Endodermal cell (in vitro differentiated cells): ENCODE data around the gene SLC9C1. TPM values are rescaled to one million over a fixed set of nuclear protein-coding genes. Genes with fewer than 3 reads are reported as not detected.
"Not testable (repeated sequence)": the region's sequence is repeated elsewhere in the genome, so short reads cannot be mapped to it uniquely, and the experiment has no call there.

Source experiments
- DNase-seq: peaks from one replicate; pipeline ENCODE4 v3.0.0-alpha.2; 2017
- H3K27ac ChIP-seq: 2 replicates; pipeline ENCODE4 v1.5.1; 2013; ENCODE audit warnings: mild to moderate bottlenecking, low read depth, low read length, moderate library complexity
- H3K27me3 ChIP-seq: 2 replicates; pipeline ENCODE4 v1.6.1; 2013; ENCODE audit warnings: mild to moderate bottlenecking, low read length, moderate library complexity; ENCODE audit not compliant: insufficient read depth, control insufficient read depth, poor library complexity, severe bottlenecking
- H3K36me3 ChIP-seq: 2 replicates; pipeline ENCODE4 v1.7.0; 2013; ENCODE audit warnings: mild to moderate bottlenecking, low read length, moderate library complexity; ENCODE audit not compliant: control insufficient read depth, insufficient read depth
- H3K4me1 ChIP-seq: one replicate; pipeline ENCODE4 v1.7.0; 2013; ENCODE audit warnings: low read length; ENCODE audit not compliant: control insufficient read depth, insufficient read depth
- H3K4me3 ChIP-seq: 2 replicates; pipeline ENCODE4 v1.5.1; 2013; ENCODE audit warnings: mild to moderate bottlenecking, low read length, moderate library complexity
- H3K9ac ChIP-seq: 2 replicates; pipeline ENCODE4 v1.6.1; 2013; ENCODE audit warnings: mild to moderate bottlenecking, low read length, moderate library complexity; ENCODE audit not compliant: poor library complexity, severe bottlenecking; ENCODE audit errors: extremely low read depth
- H3K9me3 ChIP-seq: 2 replicates; pipeline ENCODE4 v1.6.1; 2013; ENCODE audit warnings: mild to moderate bottlenecking, low read length, moderate library complexity; ENCODE audit not compliant: control insufficient read depth
- H3K27ac Mint-ChIP-seq: 2 replicates; pipeline ENCODE4 v1.8.0; 2020; ENCODE audit warnings: mixed read lengths
- H3K27me3 Mint-ChIP-seq: 2 replicates; pipeline ENCODE4 v1.8.0; 2021; ENCODE audit warnings: mild to moderate bottlenecking, mixed read lengths; ENCODE audit not compliant: insufficient read depth
- H3K36me3 Mint-ChIP-seq: 2 replicates; pipeline ENCODE4 v1.8.0; 2020; ENCODE audit warnings: low read depth, mixed read lengths
- H3K4me1 Mint-ChIP-seq: 2 replicates; pipeline ENCODE4 v1.8.0; 2020; ENCODE audit warnings: mixed read lengths
- H3K4me3 Mint-ChIP-seq: 2 replicates; pipeline ENCODE4 v1.8.0; 2020; ENCODE audit warnings: mild to moderate bottlenecking, moderate library complexity, mixed read lengths
- H3K9me3 Mint-ChIP-seq: 2 replicates; pipeline ENCODE4 v1.8.0; 2020; ENCODE audit warnings: mild to moderate bottlenecking, mixed read lengths
- CTCF ChIP-seq: fragments of 200-600 bp; sonication (generic); conservative IDR thresholded peaks from 2 replicates; pipeline ENCODE4 v1.5.0; 2021; ENCODE audit warnings: antibody characterized with exemption, mild to moderate bottlenecking
- WGBS, 2 experiments: methylation state at CpG; one replicate each; pipeline versions ENCODE4 v1.1.5 to v1.1.7; 2013; ENCODE audit warnings: missing lambda C conversion rate in 2 of 2, mixed read lengths in 1 of 2; ENCODE audit not compliant: insufficient coverage in 1 of 2, insufficient read length in 1 of 2; 5-methylcytosine and 5-hydroxymethylcytosine counted together
- total RNA-seq, 2 donors: library from RNA; stranded (reverse); fragmentation: NEBNext Ultra II Directional in 1 of 2; extraction: Animal tissue kit (Norgen Biotek cat#: 25700) in 1 of 2; gene quantifications; 2 replicates in 1 of 2; 3 replicates in 1 of 2; pipeline ENCODE4 v1.2.1, GENCODE V29; 2021

SLC9C1 gene
- total RNA-seq, 2 donors from 2014 or later: 0.24 to 0.66 TPM

- peak; percentile 75 for DNase-seq
- H3K4me3 ChIP-seq: not testable (repeated sequence)
- peak; percentile 55 for TF ChIP-seq CTCF
Measured at GRCh38 chr3:112185423-112186035, 108.5 kb downstream of the SLC9C1 start.

DNA sequence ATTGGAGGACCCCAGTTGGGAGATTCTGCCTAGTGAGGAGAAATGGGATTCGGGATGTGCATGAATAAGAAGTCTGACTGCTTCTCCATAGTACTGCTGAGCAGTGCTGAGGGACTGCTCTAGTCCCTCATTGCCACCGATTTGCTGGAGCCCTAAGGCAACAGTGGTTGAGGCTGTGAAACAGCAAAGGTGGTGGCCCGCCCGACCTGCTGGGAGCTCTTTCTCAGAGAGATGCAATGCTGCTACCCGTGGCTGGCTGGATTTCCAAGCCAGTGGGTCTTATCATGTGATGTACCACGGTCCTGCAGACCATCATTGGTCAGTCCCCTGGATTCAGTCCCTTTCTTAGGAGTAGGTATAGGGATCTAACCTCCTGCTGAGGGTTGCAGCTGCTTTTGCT is 118.4 kb downstream of the SLC9C1 start:
- TF ChIP-seq CTCF: no peak
- H3K27ac ChIP-seq: no peak overlapping the region
- Mint-ChIP-seq H3K27ac (no peak overlapping the region), H3K4me3 (no peak overlapping the region), H3K4me1 (no peaks in the 10 kb centered on the region), H3K27me3 (no peaks in the 10 kb centered on the region), H3K36me3 (no peaks in the 10 kb centered on the region), H3K9me3 (no peaks in the 10 kb centered on the region)
- 87 to 92% methylated on average over 4 to 6 of the region's 6 CpGs for WGBS, 2 experiments
- DNase-seq: no peak
- no peak overlapping the region for H3K9ac ChIP-seq
- no peak overlapping the region for H3K4me3 ChIP-seq
- H3K36me3 ChIP-seq: no peaks in the 10 kb centered on the region
- H3K9me3 ChIP-seq: no peaks in the 10 kb centered on the region
- H3K27me3 ChIP-seq: no peaks in the 10 kb centered on the region
- H3K4me1 ChIP-seq: no peaks in the 10 kb centered on the region

More at GRCh38 chr3:112185423-112186035, 108.5 kb downstream of the SLC9C1 start:
- not testable (repeated sequence) for H3K4me1 ChIP-seq, H3K27ac Mint-ChIP-seq, H3K27me3 Mint-ChIP-seq, H3K9ac ChIP-seq, H3K27me3 ChIP-seq, H3K9me3 ChIP-seq, H3K9me3 Mint-ChIP-seq, H3K36me3 Mint-ChIP-seq, H3K27ac ChIP-seq, H3K36me3 ChIP-seq, H3K4me1 Mint-ChIP-seq
- WGBS, 2 experiments: 34% methylated on average over 25 of the region's 42 CpGs; no CpG with 5 or more reads in 1 of the 2 experiments
- H3K4me3 Mint-ChIP-seq: peak overlapping the region; percentile 38

GRCh38 chr3:112175037-112175436 is 119.0 kb downstream of the SLC9C1 start:
- Histone ChIP-seq H3K27ac (no peak overlapping the region), H3K9ac (no peak overlapping the region), H3K36me3 (no peaks in the 10 kb centered on the region), H3K4me3 (no peak overlapping the region), H3K27me3 (no peaks in the 10 kb centered on the region), H3K9me3 (no peaks in the 10 kb centered on the region), H3K4me1 (no peaks in the 10 kb centered on the region)
- Mint-ChIP-seq H3K9me3 (no peaks in the 10 kb centered on the region), H3K4me1 (no peaks in the 10 kb centered on the region), H3K4me3 (no peak overlapping the region), H3K36me3 (no peaks in the 10 kb centered on the region), H3K27me3 (no peaks in the 10 kb centered on the region), H3K27ac (no peak overlapping the region)
- 91 to 94% methylated on average over 4 to 5 of the region's 5 CpGs for WGBS, 2 experiments
- TF ChIP-seq CTCF: no peak
- no peak for DNase-seq
